ENCODE results near the gene NFIX.

The NFIX gene

DNA sequence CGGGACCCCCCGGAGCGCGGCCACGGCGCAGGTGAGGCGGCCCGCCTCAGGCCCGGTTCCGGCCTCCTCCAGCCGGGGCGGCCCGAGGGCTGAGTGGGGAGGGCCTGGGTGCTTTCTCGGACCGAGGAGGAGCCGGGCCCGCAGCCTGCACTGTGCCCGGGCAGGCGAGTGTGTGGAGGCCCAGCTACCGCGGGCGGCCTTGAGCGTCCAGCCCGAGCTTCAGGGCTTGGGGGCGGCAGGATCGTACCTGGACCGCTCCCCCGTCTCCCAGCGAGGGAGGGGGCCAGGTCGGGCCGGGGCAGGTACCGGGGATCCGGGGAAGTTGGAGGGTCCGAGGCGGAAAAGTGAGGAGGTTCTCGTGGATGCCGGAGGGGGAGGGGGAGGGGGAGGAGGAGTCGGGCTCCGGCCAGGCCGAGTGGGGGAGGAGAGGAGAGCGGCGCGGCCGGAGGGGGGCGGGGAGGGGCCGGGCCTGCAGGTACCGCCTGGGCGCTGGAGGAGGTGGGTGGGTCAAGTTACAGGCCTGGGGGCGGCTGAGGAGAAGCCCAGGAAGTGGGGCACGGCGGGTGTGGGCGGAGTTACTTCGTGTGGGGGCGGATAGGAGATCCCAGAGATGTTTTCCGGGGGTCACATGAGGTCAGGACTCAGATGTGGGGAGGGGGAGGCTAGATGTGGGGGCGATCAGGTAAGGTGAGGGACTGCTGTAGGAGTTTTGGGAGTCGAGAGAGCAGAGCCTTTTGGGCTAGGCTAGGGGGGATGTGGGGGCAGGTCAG is 123.3 kb downstream of the NFIX start:
- DNase-seq (ENCODE audit: insufficient read length, low spot score) (no peak), FAIRE-seq (peak; percentile 35)

DNA sequence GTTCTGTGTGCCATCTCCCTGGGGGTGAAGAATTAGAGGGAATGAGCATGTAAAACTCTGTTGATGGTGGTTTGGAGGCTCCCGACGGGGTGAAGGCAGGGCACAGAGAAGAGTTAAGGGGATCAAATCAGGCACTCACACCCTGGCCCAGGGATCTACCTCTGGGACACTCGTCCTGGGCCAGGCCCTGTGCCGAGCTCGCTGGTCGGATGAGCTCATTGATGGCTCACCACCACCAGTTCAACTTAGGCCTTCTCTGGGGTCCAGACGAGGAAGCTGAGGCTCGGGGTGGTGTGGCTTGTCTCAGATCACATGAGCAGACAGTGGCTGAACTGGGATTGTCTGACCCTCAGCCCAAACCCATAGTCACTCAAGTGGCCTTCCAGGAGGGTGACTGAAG is 124.4 kb downstream of the NFIX start:
- FAIRE-seq (no peak), DNase-seq (ENCODE audit: insufficient read length, low spot score) (no peak)

DNA sequence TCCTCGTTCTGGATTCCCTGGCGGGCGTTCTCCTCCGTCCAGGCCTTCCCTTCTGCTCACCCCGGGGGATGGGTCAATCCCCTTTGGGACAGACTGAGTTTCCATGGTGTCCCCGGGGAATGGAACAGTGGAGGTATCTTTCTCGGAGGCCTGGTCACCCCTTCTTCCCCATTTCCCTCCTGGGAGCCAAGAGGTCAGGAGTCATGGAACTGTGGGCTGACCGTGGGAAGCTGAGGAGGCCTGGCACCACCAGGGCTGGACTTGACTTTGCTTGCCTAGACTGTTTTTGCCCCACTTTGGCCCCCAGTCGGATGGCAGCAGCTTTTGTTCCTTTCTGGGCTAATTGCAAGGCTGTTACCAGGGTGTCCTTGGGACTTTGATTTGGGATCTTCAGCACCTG is 124.8 kb downstream of the NFIX start:
- no peak for DNase-seq (ENCODE audit: insufficient read length, low spot score)
- no peak for FAIRE-seq

DNA sequence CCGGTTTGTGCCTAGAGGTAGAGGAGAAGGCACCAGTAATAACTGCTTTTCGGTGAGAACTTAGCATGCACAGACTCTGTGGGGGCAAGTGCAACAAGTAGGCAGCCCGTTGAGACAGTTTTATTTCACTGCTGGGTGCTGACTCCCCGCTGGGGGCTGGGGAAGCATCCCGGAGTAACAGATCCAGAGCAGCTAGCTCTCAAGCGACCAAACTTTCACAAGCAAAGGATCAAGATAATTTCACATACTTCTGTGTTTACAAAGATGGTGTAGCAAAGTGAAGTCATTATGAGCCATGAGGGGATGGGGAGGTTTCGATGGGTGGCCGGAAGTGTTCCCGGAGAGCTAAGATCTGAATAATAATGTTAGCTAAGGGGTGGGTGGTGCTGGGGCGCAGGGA is 125.5 kb downstream of the NFIX start:
- FAIRE-seq (no peak), DNase-seq (ENCODE audit: insufficient read length, low spot score) (no peak)

DNA sequence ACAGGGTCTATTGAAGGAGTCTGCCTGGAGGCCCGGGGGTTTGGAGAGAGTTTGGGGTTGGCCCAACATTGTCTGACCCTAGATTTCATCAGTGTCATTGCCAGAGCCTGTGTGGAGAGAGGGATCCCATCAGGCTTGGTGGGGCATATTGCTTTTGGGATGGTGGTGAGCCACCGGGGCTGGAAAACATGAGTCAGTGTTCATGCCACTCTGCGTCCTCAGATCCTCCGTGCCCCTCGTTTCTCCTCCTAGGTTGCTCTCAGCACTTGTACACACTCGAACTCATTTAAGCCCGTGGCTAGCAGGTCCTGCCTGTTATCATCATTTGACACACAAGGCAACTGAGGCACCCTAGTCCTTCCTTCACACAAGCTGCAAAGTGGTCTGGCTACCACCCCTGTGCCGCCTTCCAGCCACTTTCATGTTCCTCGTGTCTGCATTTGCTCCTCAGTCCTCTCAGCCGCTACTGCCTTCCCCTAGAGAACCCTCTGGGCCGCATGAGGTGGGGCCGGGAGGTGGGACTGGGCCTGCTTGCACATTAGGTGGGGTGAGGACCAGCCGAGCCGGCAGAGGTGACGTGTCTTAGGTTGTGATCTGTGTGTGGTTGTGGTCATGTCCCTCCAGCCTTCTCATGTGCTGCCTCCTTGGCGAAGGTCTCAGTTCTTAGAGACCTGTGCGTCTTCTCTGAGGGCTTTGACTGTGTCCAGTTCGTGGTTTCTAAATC is 126.4 kb downstream of the NFIX start:
- DNase-seq (ENCODE audit: insufficient read length, low spot score) (no peak), FAIRE-seq (no peak)

DNA sequence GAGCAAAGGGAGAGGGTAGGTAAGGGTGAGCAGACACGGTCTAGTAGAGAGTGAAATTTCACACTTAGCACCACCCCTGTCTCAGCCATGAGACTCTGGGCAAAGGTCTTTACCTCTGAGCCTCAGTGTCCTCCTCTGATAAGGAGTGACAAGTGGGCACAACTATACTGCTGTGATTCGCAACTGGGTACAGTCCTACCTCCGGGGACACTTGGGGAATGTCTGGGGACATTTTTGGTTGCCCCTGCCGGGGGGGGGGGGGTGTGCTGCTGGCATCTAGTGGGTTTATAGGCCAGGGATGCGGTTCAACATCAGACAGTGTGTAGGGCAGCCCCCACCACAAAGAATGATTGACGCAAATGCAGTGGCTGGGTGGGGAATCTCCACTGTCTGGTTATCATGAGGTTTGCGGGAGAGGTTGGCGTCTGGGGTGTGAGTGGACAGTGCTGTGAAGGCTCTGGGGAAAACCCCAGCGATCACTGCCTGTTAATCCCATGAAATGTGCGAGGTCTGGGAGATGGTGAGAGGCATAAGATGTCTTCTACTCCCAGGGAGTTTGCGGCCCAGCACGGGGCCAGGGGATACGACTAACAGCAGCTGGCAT is 127.1 kb downstream of the NFIX start:
- DNase-seq (ENCODE audit: insufficient read length, low spot score), result no peak
- FAIRE-seq, result no peak

DNA sequence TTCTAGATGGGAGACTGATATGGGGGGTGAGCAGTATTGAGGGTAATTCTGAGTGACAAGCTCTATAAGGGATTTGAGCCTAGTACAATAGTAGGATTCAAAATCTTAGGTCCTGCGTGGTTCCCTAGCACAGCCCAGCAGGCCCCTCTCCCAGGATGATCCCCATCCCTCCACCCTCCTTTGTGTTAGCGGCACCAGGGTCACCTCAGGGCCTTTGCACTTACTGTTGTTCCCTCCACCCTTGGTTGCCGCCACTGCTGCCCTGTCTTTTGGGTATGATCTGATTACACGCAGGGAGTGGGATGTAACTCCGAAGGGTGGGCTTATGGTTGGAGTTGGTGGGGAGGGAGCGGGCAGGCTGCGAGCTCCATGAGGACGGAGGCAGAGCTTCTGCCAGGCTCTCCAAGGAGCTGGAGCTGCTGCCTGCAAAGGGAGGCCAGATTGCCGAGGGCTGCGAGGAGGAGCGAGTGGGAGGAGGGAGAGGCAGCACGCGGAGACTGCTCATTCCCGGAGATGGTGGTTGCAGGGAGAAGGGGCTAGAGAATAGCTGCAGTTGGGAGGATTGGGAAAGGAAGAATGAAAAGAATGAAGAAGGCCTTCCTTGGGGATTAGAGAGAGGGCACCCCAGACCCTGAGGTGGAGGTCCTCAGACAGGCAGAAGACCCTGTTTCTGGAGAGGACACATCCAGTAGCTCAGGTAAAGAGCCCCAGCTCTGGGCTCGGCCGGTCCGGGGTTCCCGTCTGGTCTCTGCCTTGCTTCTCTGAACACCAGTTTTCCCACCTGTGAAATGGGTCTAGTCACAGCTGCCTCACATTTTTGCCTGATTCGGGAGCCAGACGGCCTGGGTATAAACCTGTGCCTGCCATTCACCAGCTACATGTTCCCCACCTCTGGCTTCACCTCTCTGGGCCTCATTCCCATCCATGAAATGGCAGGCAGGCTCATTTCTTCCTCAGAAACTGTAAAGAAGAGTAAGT is 128.0 kb downstream of the NFIX start:
- DNase-seq (ENCODE audit: insufficient read length, low spot score), result no peak
- no peak for FAIRE-seq

DNA sequence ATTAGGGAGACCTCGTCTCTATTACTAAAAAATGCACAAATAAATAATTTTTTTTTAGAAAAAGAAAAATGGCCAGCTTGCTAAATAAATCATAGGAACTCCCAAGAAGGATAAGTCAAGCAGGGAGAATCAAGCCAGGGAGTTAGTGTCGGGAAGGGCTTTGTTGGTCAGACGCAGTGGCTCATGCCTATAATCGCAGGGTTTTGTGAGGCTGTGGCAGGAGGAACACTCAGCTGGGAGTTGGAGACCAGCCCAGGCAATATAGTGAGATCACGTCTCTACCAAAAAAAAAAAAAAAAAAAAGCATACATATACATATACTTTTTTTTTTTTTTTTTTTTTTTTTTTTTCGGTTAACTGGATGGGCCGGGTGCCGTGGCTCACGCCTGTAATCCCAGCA is 131.8 kb downstream of the NFIX start:
- FAIRE-seq (no peak), DNase-seq (ENCODE audit: insufficient read length, low spot score) (no peak)

DNA sequence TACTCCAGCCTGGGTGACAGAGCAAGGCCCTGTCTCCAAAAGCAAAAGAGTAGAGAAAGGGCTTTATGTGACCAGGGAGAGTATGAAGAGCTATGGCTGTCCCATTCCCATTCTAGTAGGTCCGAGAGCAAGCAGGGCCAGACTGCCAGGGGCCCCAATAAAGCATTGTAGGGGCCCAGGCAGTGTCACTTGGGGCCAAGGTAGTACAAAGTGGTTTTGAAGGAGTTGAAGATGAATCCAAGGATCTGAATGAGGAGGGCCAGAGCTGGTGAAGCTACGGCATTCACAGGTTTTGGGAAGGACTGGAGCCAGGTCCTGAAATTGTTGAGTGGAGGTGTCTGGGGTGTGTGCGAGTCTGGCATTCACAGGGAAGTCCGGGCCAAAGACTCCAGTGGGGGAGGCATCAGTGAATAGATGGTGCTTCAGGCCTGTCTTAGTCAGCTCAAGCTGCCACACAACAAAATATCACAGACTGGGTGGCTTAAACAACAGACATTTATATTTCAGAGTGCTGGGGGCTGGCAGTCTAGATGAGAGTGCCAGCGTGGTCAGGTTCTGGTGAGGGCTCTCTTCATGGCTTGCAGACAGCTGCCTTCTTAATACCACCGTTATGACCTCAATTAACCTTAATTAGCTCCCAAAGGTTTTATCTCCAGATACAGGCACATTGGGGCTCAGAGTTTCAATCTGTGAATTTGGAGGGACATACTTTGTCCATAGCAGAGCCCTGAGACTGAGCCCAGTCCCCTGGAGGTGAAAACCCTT is 132.7 kb downstream of the NFIX start:
- no peak for DNase-seq (ENCODE audit: insufficient read length, low spot score)
- no peak for FAIRE-seq

DNA sequence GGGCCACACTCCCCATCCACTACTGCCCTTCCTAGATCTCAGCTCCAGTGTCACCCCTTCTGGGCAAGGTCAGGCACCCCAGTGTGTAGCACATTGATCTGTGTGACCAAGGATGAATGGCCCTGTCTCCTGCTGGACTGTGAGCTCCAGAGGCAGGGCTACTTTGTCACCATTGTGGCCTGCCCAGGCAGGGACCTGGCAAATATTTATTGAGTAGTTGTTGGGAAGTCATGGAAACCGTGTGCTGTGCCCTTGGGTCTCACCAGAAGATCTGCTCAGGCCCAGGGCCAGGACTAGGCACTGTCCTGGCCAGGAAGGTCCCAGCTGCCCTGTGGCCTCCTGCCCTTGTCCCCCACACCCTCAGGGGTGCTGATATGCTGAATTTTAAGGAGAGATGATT is 133.3 kb downstream of the NFIX start:
- DNase-seq (ENCODE audit: insufficient read length, low spot score) (no peak), FAIRE-seq (no peak)

DNA sequence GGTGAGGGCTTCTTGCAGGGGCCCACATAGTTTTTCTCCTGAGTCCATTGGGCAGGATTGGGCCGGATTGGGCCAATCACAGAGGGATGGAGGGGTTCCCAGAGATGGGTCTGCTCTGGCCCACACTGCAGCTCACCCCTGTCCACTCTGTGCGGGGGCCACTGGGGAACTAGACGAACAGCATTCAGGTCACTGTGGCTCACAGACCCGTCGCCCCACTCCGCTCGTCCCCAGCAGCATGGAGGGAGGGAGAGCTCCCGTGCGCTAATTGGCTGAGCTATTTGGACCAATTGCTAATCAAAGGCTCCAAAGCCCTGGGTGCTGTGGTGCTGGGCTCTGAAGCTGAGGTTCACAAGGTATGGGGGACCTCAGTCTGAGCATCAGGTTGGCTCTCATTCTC is 134.1 kb downstream of the NFIX start:
- no peak for FAIRE-seq
- no peak for DNase-seq (ENCODE audit: insufficient read length, low spot score)

DNA sequence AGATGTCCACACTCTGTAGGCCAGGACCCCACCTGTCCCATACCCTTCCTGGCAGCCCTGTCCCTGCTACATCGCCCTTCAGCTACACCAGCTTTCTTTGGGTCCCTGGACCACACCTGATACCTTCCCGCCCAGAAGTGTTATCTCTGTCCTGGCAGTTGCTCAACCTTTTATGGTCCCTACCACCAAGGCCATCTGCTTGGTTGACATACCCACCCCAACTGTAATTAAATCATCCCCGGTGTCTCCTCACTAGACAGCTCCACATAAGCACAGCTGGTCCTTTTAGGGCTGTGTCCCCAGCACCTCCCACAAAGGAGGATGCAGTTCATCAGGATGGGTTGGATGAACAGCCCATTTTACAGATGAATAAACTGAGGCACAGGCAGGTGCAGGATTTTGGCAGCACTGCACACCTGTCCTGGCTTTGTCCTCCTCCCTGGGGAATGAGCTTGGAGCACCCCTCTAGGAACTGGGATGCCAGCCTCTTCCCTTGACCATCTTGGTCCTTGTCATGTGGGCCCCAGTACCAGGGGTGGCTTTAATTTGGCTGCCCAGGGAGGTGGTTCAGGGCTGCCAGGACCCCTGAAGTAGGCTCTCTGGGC is 135.7 kb downstream of the NFIX start:
- no peak for DNase-seq (ENCODE audit: insufficient read length, low spot score)
- peak; percentile 35 for FAIRE-seq

DNA sequence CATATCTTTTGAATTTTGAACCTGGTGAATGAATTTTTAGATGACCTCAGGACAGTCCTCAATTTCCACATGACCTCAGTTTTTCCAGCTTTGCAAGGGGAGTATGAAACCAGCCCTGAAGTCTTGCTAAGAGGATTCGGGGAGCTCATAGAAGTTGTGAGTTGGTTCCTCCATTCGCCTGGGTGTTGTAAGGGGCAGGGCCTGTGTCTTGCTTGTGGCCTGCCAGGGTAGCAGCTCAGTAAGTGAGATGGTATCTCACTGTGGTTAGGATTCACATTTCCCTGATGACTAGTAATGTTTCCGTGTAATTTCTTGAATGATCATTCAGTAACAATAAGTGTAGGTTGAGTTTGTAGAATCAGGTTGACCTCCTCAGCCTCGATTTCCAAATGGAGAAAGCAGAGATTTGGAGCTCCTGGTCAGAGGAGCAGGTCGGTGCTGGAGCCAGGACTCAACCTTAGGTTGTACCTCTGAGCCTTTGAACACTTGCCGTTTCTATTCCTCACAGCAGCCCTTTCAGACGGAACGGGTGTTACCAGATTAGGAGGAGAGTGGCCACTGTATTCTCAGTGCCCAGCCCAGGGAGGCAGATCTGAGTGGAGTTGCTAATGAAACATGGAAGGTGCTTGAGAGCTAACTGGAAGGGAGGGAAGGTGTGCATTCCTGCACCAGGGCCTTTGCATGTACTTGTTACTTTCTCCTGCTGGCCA is 137.4 kb downstream of the NFIX start:
- FAIRE-seq (no peak), DNase-seq (ENCODE audit: insufficient read length, low spot score) (no peak)

DNA sequence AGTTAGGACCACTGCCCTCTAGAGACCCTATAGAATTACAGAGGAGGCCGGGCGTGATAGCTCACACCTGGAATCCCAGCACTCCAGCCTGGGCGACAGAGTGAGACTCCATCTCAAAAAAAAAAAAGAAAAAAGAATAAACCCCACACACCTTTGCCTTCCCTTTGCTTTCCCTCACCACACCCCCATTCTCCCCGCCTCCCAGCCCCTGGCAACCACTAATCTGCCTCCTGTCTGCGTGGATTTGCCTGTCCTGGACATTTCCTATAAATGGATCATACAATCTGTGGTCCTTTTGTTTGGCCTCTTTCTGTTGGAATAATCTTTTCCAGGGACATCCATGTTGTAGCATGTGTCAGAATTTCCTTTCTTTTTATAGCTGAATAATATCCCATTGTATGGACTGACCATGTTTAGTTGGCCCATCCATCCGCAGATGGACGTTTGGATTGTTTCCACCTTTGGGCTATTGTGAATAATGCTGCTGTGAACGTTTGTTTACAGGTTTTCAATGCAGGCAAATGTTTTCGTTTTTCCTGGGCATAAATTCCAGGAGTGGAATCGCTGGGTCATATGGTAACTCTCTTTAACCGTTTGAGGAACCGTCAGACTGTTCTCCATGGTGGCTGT is 138.1 kb downstream of the NFIX start:
- FAIRE-seq (no peak), DNase-seq (ENCODE audit: insufficient read length, low spot score) (no peak)

DNA sequence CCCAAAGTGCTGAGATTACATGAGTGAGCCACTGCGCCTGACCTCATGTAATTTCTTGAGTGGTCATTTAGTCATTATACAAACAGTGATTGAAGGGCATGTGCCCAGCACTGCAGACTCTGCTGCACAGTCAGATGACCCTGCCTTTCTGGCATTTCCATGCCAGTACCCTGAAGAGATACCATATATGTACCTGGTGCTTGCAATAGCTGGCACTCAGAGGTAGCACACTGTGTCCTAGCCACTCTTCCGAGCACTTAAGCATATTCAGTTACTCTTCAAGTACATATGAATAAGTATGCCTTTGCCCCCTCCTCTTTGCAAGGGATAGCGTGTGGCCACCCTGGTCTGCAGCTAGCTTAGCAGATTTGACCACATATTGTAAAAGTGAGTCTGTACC is 139.4 kb downstream of the NFIX start:
- DNase-seq (ENCODE audit: insufficient read length, low spot score) (no peak), FAIRE-seq (no peak)

DNA sequence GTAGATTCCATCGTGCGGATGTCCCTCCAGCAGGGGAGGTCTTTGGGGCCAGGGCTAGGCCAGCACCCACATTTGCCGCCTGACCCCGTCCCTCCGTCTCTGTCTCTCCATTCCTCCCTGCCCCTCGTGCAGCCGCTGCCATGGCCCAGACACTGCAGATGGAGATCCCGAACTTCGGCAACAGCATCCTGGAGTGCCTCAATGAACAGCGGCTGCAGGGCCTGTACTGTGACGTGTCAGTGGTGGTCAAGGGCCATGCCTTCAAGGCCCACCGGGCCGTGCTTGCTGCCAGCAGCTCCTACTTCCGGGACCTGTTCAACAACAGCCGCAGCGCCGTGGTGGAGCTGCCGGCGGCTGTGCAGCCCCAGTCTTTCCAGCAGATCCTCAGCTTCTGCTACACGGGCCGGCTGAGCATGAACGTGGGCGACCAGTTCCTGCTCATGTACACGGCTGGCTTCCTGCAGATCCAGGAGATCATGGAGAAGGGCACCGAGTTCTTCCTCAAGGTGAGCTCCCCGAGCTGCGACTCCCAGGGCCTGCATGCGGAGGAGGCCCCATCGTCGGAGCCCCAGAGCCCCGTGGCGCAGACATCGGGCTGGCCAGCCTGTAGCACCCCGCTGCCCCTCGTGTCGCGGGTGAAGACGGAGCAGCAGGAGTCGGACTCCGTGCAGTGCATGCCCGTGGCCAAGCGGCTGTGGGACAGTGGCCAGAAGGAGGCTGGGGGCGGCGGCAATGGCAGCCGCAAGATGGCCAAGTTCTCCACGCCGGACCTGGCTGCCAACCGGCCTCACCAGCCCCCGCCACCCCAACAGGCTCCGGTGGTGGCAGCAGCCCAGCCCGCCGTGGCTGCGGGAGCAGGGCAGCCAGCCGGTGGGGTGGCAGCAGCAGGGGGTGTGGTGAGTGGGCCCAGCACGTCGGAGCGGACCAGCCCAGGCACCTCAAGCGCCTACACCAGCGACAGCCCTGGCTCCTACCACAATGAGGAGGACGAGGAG is 140.1 kb downstream of the NFIX start:
- no peak for FAIRE-seq
- DNase-seq (ENCODE audit: insufficient read length, low spot score), result no peak

DNA sequence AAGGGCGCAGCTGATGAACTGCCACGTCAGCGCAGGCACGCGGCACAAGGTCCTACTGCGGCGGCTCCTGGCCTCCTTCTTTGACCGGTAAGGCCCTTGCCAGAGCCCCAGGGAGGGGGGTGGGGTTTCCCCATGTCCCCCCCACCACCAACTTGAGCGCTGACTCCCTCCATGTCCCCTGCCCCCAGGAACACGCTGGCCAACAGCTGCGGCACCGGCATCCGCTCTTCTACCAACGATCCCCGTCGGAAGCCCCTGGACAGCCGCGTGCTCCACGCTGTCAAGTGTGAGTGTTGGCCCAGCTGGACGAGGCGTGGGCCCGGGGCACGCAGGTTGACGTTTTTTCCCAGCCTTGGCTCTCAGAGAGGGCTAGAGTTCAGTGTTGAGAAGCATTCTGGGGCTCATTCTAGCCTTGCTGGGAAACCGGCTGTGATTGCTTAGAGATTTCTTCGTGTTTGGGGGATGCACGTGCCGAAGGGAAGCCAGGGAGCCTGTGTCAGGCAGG is 142.1 kb downstream of the NFIX start:
- FAIRE-seq (no peak), DNase-seq (ENCODE audit: insufficient read length, low spot score) (no peak)

Measured in GM19239 (cell line).